NCI-H2107 treated with DMSO at 0.1 percent for 48 hours (cell line): ENCODE results near the gene DNAH9.
A peak's percentile ranks its signal among the peaks of the same experiment; 100 is the strongest.

Source experiments
- DNase-seq: peaks from one replicate; lab custom pipeline; 2025; ENCODE audit not compliant: unreplicated experiment; lab: John Stamatoyannopoulos, UW

The DNAH9 gene

DNA sequence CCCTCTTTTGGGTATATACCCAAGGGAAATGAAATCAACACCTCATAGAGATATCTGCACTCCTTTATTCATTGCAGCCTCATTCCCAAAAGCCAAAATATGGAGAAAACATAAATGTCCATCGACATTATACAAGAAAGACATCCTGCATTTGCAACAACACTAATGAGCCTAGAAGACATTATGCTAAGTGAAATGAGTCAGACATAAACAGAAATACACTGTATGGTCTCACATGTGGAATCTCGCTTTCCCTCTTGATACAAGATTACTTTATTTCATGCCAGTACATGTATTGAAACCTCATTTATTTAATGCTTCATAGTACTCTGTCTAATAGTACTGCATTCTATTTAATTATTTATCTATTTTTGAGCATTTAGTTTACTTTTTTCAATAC, 241.8 kb downstream of the DNAH9 start:
- DNase-seq = no peak

DNA sequence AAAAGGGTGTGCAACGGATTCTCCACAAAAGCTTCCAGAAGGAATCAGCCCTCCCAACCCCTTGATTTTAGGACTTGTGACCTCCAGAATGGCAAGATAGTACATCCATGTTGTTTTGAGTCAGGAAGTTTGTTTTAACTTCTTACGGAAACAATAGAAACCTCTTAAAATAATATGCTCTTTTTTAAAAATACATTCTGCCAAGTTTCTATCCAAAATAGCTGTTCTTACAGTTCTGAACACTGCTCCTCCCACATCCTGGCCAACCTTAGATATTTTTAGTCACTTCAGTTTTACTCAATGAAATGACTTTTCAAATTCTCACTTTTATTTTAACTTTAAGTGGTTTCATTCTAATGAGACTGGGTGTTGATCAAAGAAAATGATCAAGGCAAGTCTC, 242.6 kb downstream of the DNAH9 start:
- no peak for DNase-seq

DNA sequence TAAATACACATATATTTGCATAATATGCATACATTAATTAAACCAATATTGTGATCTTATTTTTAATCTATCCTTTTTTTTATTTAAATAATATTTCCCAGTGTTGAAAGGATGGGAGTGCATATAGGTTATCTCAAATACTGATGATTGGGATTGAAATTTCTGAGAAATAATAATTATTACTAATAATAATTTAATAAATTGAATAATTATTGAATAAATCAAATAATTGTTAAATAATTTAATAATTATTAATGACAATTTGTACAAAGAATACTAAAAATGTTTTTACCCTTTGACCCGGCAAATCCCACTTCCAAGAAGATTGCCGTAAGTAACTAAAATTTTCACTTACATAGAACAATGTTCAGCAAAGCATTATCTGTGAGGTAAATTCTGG, 250.1 kb downstream of the DNAH9 start:
- DNase-seq = no peak

GRCh38 chr17:11852231-11852630, 254.0 kb downstream of the DNAH9 start:
- no peak for DNase-seq

- no peak for DNase-seq
Observed at GRCh38 chr17:11852912-11853311, 254.6 kb downstream of the DNAH9 start.

DNA sequence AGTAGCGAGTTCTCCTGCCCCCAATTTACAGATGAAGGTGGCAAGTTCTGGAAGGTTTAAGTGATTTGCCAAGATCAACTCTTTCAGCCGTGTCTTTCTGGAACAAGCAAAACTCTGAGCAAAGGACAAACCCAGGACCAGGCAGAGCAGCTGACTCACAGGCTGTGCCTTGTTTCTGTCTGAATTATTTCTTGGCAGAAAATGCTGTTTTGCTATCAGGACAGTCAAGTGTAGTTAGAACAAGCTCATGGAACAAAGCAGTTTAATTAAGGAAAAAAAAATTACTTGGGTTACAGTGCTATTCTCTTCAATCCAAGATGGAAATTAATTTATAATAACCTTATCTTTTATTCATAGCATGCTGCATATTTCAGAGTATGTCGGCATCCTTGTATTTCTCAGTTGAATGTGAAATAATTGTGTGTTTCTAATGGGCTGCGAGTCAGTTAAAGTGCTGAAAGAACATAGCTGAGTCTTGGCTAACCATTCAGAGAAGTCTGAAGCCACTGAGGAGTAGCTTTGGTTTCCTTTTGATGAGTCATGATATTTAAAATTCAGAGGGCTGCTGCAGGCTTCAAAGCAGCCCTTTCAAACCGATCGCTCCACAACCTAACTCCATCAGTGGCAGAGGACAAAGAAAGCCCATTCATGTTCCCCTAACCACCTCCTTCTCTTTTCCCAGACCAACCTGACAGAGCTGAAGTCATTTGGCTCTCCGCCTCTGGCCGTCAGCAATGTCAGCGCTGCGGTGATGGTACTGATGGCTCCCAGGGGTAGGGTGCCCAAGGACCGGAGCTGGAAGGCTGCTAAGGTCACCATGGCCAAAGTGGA, 255.3 kb downstream of the DNAH9 start:
- no peak for DNase-seq

- DNase-seq = no peak
Observed at GRCh38 chr17:11855306-11855705, 257.0 kb downstream of the DNAH9 start.

GRCh38 chr17:11857006-11857405, 258.7 kb downstream of the DNAH9 start:
- DNase-seq = no peak

- DNase-seq = no peak
Observed at GRCh38 chr17:11869680-11870394, 271.6 kb downstream of the DNAH9 start.

DNA sequence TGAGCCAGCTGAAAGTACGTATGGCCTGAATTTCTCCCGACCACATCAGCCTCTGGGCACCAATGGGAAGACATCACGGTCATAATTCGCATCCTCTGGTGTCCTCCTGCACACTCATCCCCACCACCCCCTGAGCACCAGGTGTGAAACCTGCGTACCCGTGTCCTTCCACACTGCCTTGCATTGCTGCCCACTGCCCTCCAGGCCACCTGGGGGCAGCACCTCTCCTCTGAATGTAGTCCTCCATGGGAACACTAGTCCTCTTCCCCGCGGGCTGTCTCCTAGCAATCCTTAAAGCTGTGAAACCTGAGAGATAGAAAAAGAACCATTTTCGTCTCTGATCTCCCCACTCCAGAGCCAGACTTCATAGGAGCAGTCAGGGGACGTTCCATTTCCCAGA, 273.5 kb downstream of the DNAH9 start:
- no peak for DNase-seq

DNA sequence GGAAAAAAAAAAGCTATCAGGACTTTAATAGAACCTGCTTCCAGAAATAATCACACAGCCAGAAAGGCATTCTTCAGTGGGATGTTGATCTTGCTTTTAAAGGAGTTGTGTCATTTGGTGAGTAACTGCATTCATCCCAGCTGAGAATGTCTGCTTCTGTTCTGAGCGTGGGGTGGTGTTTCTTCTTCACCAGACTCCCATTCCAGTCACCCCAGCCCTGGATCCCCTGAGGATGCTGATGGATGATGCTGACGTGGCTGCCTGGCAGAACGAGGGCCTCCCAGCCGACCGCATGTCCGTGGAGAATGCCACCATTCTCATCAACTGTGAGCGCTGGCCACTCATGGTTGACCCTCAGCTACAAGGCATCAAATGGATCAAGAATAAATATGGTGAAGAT, 276.5 kb downstream of the DNAH9 start:
- DNase-seq = no peak

GRCh38 chr17:11880714-11881113, 282.4 kb downstream of the DNAH9 start:
- peak; percentile 0 for DNase-seq

DNA sequence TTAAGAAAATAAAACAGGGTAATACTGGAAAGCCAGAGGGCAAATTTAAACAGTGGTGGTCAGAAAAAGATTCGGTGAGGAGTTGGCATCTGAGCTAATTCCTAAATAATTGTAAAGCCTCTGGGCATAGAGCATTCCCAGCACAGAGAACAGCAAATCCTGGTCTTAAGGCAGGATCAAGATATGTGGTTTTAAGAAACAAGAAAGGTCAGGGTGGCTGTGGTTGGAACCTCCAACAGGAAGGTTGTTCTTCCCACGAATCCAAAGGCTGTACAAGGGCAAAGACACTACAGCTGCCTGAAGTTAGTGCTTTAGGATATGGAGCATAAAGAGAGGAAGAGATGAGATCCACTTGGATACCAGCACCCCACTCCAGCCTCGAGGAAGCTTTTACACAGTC, 284.4 kb downstream of the DNAH9 start:
- DNase-seq = no peak

DNA sequence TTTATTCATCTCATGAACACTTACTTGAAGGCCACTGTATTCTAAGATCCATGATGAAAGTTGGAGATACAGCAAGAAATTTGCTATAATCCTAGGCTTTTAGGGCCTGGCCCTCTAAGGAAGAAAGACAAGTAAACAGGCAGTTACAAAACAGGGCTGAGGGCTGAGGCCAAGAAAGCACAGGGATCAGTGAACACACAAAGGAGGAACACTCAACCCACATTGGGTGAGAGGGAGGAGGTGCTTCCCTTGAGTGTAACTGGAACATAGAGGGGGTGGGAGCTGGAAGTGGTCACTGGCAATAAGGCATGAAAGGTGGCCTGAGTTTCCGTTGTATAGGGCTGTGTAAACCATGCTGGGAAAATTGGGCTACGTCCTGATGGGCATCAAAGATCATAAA, 286.8 kb downstream of the DNAH9 start:
- no peak for DNase-seq

DNA sequence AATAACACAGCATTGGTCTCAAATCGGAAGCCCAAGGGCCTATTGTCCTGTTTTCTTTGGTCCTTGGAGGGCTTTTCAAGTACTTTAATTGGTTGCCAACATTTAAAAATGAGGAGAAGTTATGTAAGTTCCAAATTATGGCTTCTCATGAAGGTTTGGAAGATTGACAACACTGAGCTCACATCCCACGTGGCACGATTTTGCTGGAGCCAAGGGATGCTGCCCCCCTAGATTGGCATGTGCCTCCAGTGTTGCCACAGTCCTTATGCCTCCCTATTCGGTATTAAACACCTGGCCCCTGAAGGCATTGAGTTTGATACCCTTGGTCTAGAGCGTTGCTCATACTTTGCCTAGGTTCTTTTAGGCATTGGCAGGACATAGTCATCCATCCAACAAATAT, 291.0 kb downstream of the DNAH9 start:
- no peak for DNase-seq

DNA sequence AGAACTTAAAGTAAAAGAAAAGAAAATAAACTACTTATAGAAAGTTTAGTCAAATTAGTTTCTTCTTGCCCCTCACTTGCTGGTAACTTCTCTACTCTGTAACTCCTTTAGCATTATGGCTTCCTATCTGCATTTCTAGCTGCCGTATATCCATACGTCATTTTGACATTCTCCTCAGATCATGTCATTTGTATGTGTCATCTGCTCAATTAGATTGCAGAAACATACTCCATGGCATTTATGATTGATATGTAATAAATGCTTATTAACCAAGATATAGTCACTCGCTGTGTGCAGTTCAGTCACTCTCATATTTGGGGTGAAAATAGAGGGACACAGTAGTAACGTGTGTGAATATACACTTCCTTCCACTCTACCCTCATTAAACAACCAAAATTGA, 295.6 kb downstream of the DNAH9 start:
- DNase-seq = no peak

- DNase-seq = no peak
Observed at GRCh38 chr17:11896199-11896598, 297.9 kb downstream of the DNAH9 start.

GRCh38 chr17:11898526-11899235, 300.4 kb downstream of the DNAH9 start:
- no peak for DNase-seq

DNA sequence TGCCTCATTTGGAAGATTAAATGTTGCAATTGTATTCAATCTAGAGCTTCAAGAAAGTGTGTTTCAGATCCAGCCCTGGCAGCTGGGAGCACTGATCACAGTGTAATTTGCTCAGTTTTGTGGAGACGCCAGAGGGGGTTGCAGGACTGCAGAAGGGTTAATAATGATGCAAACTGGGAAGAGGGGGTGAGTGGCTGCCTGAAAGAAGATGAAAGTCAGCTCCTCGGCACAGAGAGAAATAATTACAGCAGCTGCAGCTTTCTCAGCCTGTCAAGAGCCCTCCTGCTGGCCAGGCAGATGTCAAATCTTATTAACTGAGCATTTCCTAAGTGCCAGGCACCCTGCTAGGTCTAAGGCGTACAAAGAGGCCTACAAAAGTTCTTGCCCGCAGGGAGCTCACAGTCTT, 301.3 kb downstream of the DNAH9 start:
- no peak for DNase-seq

- DNase-seq = no peak
Observed at GRCh38 chr17:11900041-11900476, 301.8 kb downstream of the DNAH9 start.

GRCh38 chr17:11900655-11901054, 302.4 kb downstream of the DNAH9 start:
- DNase-seq = no peak

DNA sequence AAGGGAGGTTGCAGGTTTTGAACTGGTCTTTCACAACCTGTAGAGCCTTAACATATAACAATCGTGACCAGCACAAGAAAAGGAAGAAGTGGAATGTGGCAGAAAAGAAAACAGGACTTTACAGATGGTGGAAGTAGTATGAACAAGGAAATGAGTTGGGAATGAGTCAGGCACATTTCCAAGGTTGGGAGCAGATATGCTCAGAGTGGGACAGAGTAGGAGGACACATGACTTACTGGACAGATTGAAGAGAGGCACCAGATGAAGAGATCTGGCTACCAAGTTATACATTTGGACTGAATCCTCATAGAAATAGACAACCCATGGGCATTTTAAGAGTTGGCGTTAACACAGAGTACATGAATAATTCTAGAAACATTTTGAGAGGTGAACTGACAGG, 303.7 kb downstream of the DNAH9 start:
- no peak for DNase-seq
